Type B pancreatic cell (in vitro differentiated cells): ENCODE data around the gene BIN2. TPM values are rescaled to one million over a fixed set of nuclear protein-coding genes. Genes with fewer than 3 reads are reported as not detected.
A peak's percentile ranks its signal among the peaks of the same experiment; 100 is the strongest.

Experiments
- DNase-seq: peaks from one replicate; pipeline ENCODE4 v3.0.0; 2021; ENCODE audit warnings: mixed read lengths; ENCODE audit not compliant: unreplicated experiment; ENCODE audit errors: extremely low spot score
- H3K27ac Mint-ChIP-seq: 2 replicates; pipeline ENCODE4 v1.8.0; 2021; ENCODE audit warnings: mild to moderate bottlenecking, mixed read lengths
- H3K27me3 Mint-ChIP-seq: 2 replicates; pipeline ENCODE4 v1.8.0; 2021; ENCODE audit warnings: mixed read lengths
- H3K36me3 Mint-ChIP-seq: 2 replicates; pipeline ENCODE4 v1.8.0; 2021; ENCODE audit warnings: mixed read lengths
- H3K4me1 Mint-ChIP-seq: one replicate; pipeline ENCODE4 v1.8.0; 2021; ENCODE audit warnings: mixed read lengths; ENCODE audit not compliant: unreplicated experiment
- H3K4me3 Mint-ChIP-seq: 2 replicates; pipeline ENCODE4 v1.8.0; 2021; ENCODE audit warnings: mild to moderate bottlenecking, mixed read lengths
- H3K9me3 Mint-ChIP-seq: 2 replicates; pipeline ENCODE4 v1.8.0; 2021; ENCODE audit warnings: mixed read lengths
- total RNA-seq: library from RNA; stranded (reverse); gene quantifications from 2 replicates; pipeline ENCODE4 v1.2.1, GENCODE V29; 2021; ENCODE audit warnings: low replicate concordance
- TF ChIP-seq, protein P1 (sequence below): fragments of 200-600 bp; sonication (generic); conservative IDR thresholded peaks from 2 replicates; pipeline ENCODE4 v1.5.0; 2021; ENCODE audit warnings: antibody characterized with exemption, mild to moderate bottlenecking

Gene BIN2
- total RNA-seq, 1 donor from 2014 or later, result not detected

DNA sequence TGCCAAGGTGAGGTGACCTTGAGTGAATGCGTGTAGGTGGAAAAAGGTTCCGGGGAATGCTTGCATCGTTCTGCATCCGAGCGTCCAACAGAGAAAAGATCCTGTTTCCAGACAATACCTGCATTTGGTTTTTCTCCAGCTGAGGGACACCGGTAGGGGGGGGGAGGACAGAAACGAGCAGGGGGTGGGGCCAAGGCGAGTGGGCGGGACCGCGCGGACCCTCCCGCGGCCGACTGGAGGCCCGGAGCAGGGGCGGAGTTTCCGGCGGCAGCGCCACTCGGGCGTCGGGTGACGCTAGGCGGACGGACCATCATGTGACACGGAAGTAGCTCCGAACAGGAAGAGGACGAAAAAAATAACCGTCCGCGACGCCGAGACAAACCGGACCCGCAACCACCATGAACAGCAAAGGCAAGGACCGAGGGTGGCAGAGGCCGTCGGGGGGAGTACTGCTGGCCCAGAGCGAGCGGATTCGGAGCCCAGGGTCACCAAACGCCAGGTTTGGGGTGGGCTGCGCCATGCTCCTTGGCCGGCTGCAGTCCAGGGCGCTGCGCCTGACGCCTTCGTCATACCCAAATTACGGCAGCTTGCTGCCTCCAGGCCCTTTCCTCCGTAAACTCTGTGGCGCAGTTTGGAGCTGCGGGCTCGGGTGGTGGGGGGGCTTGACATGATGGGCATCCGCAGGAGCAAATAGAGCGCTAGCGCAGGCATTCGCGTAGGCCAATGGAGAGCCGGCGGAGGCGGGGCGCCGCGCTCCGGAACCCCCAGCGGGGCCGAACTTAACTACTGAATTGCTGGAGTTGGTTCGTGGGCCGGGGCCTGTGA is 85.3 kb downstream of the BIN2 start, which contains the start of gene DAZAP2:
TSS of gene DAZAP2 (plus strand) at position 317 of the 825 bp plus-strand sequence. CDS start at position 399, 82 bp downstream.
- Mint-ChIP-seq H3K36me3 (peaks cover 14% of the 10 kb centered on the region), H3K4me3 (peak within 1 kb of the TSS; percentile 97), H3K27me3 (no peaks in the 10 kb centered on the region), H3K4me1 (peaks cover 7% of the 10 kb centered on the region), H3K9me3 (no peaks in the 10 kb centered on the region), H3K27ac (peak within 1 kb of the TSS; percentile 98)
- TF ChIP-seq, protein P1, sequence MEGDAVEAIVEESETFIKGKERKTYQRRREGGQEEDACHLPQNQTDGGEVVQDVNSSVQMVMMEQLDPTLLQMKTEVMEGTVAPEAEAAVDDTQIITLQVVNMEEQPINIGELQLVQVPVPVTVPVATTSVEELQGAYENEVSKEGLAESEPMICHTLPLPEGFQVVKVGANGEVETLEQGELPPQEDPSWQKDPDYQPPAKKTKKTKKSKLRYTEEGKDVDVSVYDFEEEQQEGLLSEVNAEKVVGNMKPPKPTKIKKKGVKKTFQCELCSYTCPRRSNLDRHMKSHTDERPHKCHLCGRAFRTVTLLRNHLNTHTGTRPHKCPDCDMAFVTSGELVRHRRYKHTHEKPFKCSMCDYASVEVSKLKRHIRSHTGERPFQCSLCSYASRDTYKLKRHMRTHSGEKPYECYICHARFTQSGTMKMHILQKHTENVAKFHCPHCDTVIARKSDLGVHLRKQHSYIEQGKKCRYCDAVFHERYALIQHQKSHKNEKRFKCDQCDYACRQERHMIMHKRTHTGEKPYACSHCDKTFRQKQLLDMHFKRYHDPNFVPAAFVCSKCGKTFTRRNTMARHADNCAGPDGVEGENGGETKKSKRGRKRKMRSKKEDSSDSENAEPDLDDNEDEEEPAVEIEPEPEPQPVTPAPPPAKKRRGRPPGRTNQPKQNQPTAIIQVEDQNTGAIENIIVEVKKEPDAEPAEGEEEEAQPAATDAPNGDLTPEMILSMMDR, result peak; percentile 45
- DNase-seq, result peak; percentile 95

DNA sequence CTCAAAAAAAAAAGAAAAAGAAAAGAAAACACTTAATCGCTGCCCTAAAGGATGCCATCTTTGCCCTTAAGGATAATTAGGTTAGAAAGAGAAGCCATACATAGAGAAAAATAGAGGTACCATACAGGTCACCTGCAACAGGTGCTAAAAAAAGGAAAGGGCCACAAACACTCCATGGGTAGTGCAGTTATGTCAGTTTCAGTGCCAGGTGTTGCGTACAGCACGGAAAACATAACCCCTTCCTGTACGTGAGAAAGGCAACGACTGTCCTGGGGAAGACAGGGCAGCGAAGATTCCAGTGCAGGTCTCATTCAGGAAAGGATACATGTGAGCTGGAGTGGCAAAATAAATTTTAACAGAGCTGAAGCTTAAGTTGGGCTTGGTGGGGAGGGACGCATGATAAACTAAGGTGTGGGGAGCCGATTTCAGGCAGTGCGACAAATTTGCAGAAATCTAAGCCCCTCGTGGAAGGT is 85.9 kb downstream of the BIN2 start:
- peaks cover 7% of the 10 kb centered on the region for H3K4me1 Mint-ChIP-seq
- no peak for DNase-seq
- H3K4me3 Mint-ChIP-seq, result peak overlapping the region; percentile 97
- H3K9me3 Mint-ChIP-seq, result no peaks in the 10 kb centered on the region
- no peaks in the 10 kb centered on the region for H3K27me3 Mint-ChIP-seq
- peaks cover 14% of the 10 kb centered on the region for H3K36me3 Mint-ChIP-seq
- peak overlapping the region; percentile 98 for H3K27ac Mint-ChIP-seq
- TF ChIP-seq, protein P1, result no peak

DNA sequence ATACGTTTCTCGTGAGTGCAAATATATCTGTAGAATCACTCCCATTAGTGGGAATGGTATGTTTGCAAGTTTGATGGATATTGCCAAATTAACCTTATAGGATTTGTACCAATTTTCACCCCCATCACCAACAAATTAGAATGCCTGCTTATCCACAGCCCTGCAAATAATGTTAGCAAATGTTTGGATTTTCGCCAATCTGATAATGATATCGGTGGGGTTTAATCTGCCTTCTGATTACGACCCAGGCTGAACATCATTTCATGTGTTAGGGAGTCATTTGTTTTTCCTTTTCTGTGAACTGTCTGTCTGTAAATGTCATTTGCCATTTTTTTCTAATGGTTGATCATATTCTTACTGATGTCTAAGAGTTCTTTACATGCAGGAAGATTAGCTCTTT is 89.4 kb downstream of the BIN2 start:
- no peak overlapping the region for H3K4me3 Mint-ChIP-seq
- no peak for DNase-seq
- H3K36me3 Mint-ChIP-seq, result no peaks in the 10 kb centered on the region
- no peak overlapping the region for H3K27ac Mint-ChIP-seq
- H3K9me3 Mint-ChIP-seq, result no peaks in the 10 kb centered on the region
- H3K4me1 Mint-ChIP-seq, result peaks cover 7% of the 10 kb centered on the region
- TF ChIP-seq, protein P1, result no peak
- no peaks in the 10 kb centered on the region for H3K27me3 Mint-ChIP-seq

DNA sequence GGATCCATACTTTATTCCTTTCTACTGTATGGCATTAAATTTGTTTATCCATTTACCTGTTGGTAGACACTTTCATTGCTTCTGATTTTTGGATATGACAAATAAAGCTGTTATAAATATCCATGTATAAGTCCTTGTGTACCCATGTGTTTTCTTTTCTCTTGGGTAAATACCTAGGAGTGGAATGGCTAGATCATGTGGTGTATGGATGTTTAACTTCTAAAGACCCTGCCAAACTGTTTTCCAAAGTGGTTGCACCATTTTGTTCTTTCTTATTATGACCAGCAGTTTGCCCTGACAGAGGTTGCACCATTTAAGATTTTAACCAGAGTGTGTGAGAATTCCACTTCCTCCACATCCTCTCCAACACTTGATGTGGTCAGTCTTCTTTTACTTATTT is 91.3 kb downstream of the BIN2 start:
- H3K27ac Mint-ChIP-seq, result no peak overlapping the region
- H3K4me1 Mint-ChIP-seq, result no peaks in the 10 kb centered on the region
- H3K36me3 Mint-ChIP-seq, result no peaks in the 10 kb centered on the region
- no peaks in the 10 kb centered on the region for H3K9me3 Mint-ChIP-seq
- TF ChIP-seq, protein P1, result no peak
- no peak overlapping the region for H3K4me3 Mint-ChIP-seq
- DNase-seq, result no peak
- no peaks in the 10 kb centered on the region for H3K27me3 Mint-ChIP-seq

Other genes starting within 250 kb of the BIN2 start
- gene CSRNP2, start 240.6 kb downstream of the BIN2 start, total RNA-seq, result 32.1 and 55.5 TPM in 2 replicates
- 31.7 and 40.7 TPM in 2 replicates for gene TFCP2, start 151.0 kb downstream of the BIN2 start, total RNA-seq
- gene POU6F1, start 106.1 kb downstream of the BIN2 start, total RNA-seq, result 5.6 and 6.6 TPM in 2 replicates
- gene DAZAP2, start 85.3 kb downstream of the BIN2 start, total RNA-seq, result 89.0 and 149 TPM in 2 replicates
- gene SMAGP, start 53.8 kb downstream of the BIN2 start, total RNA-seq, result 35.5 and 80.7 TPM in 2 replicates
- gene CELA1, start 22.5 kb upstream of the BIN2 start, total RNA-seq, result not detected in 2 replicates
- 17.2 and 87.4 TPM in 2 replicates for gene GALNT6, start 67.2 kb upstream of the BIN2 start, total RNA-seq
- 14.0 and 18.5 TPM in 2 replicates for gene SLC4A8, start 100.7 kb upstream of the BIN2 start, total RNA-seq